HG03196 (cell line): ENCODE measurements around the gene VSIG8.

Experiments used
- ATAC-seq: cut with Tn5 transposase; IDR thresholded peaks from one replicate; pipeline ENCODE4 v1.9.1; 2021; ENCODE audit not compliant: unreplicated experiment

The VSIG8 gene

GRCh38 chr1:159884296-159884695 is 21.8 kb upstream of the VSIG8 start:
- no peak for ATAC-seq

DNA sequence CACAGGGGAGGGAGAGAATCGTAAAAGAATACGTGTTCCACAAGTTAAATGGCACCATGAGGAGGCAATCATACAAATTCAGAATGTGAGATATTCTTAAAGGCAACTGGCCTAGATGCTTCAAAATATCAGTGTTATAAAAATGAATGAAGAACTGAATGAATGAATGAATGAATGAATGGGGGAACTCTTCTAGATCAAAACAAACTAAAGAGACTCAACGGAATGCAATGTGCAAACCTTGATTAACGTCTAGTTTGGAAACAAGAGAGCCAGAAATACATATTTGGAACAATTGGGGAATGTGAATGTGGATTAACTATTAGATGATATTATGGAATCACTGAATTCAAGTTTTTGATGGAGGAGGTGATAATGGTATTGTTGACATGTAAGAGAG is 20.7 kb upstream of the VSIG8 start:
- ATAC-seq, result no peak

DNA sequence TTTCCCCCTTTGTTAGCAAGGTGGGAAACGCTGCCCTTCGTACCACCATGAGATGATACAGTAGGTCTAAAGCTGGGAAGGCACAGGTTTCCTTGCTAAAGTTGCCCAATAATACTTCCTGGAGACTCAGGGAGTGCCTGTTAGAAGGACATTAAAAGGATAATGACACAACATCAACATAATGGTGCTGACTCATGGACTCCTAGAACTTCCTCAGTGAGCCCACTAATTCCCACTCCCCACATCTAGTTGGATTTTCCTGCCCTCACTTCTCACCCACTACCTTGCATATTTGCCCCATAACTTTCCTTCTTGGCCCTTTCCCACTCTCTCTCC is 20.0 kb upstream of the VSIG8 start:
- ATAC-seq, result no peak

GRCh38 chr1:159881622-159882526 is 19.4 kb upstream of the VSIG8 start:
- no peak for ATAC-seq

DNA sequence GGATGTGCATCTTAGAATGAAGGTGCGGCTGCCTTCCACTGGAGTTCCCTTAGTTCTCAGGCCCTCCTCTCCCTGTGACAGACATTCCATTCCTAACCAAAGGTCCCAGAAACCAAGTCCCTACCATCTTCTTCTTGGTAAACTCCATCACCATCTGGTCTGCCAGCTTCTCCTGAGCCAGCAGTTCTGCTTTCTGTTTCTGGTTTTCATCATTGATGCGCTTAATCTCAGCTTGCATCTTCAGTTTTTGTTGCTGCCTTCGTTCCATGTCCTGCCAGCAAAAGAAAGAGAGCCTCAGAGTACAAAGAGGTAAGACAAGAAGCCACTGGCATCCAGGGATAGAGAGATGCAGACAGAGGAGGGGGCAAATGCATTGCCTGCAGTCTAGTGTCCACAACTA is 18.0 kb upstream of the VSIG8 start:
- ATAC-seq, result no peak

DNA sequence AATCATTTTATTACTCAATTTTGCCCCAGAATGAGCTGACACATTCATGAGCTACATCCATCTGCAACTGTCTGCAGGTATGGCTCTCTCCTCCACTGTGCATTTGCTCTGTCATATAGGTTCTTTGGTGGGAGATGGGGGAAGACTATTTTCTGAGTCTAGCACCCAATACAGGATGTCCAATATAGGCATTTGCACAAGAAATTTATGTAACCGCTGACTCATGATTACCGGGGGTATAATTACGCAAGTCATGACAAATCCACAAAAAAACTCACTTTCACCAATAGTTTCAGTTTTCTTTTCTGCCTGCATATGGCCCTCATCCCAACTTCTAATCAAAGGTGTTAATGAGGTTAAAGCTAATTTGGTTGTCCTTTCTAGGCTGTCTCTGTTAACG is 17.5 kb upstream of the VSIG8 start:
- ATAC-seq, result no peak

- no peak for ATAC-seq
These were observed 16.7 kb upstream of the VSIG8 start for GRCh38 chr1:159879136-159879535.

- no peak for ATAC-seq
These were observed 15.4 kb upstream of the VSIG8 start for GRCh38 chr1:159877695-159878444.

DNA sequence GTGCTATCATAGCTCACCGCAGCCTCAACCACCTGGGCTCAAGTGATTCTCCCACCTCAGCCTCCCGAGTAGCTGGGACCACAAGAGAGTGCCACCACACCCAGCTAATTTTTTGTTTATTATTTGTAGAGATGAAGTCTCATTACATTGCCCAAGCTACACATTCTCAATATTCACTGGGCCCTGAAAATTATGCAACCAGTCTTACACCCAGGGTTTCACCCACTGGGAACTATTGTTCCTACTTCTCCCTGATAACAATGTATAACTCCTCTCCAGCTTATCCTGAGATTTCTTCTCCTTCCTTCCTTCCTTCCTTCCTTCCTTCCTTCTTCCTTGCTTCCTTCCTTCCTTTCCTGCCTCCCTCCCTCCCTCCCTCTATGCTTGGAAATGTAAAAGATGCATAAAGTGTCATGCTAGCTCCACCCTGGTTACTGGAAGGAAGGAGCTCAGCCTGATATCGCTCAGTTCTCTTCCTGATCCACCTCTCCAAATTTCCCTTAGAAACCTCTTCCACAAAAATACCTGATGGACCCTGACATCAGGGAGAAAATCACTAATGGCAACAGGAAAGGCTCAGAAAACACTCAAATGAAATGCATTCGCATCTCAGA is 11.2 kb upstream of the VSIG8 start:
- no peak for ATAC-seq

DNA sequence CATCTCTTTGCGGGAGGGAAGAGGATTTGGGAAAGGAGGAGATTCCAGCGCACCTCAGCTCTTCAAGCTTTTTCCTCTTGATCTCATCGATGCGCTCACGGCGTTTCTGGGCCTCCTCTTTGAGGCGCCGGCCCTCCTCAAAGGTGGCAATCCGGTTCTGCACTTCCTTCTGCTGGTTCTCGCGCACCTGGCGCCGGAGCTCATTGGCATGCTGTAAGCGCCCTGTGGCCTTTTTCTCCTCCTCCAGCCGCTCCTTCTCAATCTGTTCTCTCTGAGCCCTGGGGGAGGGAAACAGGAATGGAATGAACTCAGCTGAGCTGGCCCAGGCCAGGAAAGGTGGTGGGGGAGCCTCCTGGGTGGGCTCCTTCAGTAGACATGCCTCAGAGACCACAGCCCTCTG is 10.4 kb upstream of the VSIG8 start:
- no peak for ATAC-seq

DNA sequence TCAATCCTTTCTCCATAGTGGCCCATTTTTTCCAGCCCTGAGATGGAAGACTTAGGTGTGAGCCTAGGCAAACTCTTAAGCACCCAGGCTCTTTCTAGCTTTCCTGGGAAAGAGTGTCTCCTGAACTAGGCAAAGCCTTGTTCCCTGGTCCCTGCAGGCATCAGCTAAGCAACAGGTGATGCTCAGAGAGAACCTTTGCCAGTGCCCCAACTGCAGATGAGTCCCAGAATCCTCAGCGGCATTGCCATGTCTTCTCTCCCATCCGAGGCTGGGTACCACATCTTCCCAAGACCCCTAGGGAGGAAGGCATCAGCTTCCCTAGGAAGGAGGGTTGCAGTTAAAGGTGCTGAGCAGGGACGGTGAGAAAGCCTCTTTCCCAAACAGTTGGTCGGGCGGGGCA is 8.2 kb upstream of the VSIG8 start:
- ATAC-seq, result no peak

GRCh38 chr1:159869607-159870006 is 7.2 kb upstream of the VSIG8 start:
- ATAC-seq, result no peak

- no peak for ATAC-seq
These were observed 6.7 kb upstream of the VSIG8 start for GRCh38 chr1:159869173-159869572.

DNA sequence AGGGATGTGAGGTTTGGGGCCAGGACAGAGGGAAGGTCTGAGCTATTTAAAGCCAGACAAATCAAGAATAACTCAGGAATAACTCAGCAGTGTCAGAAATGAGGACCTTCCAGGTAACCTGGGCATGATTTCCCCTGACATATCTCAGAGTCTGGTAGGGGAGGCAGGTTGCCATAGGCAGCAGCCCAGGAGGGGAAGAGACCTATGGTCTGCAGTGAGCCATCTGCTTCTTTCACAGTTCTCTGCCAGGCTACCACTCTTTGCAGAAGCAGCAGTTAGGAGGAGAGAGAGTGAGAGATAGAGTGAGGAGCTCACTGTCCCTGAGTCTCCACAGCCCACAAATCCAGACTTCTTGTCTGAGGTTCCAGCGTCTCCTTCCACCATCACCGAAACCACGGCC is 6.3 kb upstream of the VSIG8 start:
- no peak for ATAC-seq

GRCh38 chr1:159867664-159868026 is 5.2 kb upstream of the VSIG8 start:
- no peak for ATAC-seq

DNA sequence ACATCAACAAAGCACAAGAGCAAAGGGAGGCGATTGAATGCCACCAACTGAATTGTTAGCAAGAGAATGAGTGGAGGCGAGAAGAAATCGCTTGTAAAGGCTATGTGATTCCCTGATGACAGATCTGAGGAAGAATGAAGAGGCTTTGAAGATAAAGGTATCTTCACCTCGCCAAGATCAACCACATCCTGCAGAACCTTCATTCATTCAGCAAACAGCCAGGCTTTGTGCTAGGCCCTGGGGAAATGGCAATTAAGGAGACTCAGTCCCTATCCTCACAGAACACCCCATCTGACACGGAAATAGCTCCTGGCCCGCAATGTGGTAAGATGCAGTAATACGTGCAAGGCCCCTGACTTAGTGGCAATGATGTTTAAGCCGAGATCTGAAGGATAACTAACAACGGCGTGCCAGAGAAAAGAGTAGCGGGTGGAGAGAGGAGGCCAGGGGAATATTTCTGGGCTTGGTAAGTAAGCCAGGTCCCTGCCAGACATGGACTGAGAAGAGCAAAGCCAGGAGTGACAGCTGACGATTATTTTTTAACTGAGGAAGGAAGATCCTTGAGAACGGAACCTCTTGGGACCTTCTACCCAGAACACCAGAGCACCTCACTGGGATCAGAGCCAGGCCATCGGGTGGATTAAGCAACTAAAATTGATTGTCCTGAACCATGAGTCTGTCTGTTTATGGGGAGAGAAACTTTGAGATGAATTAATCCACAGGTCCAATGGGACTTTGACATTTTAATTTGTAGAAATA is 4.6 kb upstream of the VSIG8 start:
- no peak for ATAC-seq

DNA sequence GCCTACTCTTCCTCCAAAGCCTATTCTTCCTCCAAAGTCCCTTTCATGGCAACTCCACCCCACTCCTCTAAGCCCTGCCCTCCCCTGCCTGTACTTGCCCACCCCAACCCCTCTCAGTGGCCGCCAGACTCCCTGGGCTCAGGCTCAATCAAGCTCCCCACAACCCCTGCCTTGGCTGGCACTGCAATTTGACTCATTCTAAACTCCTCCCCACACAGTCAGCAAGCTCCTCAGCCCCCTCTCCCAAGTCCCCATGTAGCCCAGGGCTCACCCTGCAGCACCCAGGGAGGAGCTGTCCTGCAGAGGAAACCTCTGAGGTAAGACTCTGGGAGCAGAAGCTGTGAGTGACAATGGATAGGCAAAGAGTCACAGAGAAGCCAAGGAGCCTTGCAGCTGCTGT is 3.6 kb upstream of the VSIG8 start:
- ATAC-seq, result no peak

DNA sequence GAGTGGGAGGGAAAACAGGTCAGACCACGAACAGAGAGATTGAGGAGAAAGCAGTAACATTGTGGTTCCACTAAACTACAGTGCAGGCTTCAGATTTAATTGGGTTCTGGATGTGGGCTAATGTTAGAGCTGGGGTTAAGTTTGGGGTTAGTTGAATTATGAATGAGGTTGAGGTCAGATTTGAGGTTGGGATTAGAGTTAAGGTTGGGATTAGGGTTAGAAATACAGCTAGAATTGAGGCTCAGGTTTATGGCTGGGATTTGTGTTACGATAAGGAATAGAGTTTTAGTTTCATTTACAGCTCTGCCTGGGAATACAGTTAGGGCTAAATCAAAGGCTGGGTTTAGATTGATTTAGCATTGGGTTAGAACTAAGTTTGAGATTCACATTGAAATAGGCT is 1.8 kb upstream of the VSIG8 start:
- no peak for ATAC-seq

DNA sequence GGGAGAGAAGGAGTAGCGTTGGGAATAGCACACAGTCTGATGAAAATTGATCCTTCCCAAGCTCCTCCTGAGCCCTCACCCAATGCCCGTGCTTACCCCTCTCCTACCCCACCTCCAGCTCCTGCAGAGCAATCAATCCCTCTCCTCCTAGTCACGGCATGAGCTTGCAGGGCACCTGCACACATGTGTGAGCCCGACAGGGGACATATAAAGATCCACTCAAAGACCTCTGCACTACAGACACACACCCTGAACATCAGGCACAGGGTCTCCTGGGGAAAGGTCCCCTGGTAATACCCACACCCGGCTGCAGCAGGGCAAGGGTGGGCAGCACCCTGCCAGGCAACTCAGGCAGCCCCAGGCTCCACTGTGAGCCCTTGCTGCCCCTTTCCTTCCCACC is 426 bp downstream of the VSIG8 start:
- ATAC-seq, result no peak

GRCh38 chr1:159861218-159861617 is 1.2 kb downstream of the VSIG8 start:
- no peak for ATAC-seq

DNA sequence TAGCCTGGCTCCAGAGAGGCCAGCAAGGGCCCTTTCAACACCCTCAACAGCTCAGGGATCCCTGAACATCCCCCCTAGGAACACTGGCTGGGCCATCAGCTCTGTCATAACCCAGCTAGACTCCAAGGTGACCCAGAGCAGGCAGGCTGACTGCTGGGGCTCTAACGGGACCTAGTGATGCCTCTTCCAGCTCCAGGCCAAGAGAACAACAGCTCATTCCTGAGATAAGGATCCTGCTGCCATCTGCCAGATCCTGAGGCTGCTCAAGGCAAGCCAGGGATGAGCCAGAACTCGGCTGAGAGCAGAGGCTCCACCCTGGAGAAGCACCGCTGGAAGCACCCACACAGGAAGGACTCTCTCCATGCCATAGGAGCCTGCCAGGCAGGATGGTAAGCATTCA is 2.0 kb downstream of the VSIG8 start:
- no peak for ATAC-seq
